Hematopoietic multipotent progenitor cell treated with erythropoietin and hydrocortisone succinate and interleukin-3 and kit ligand, for 17 days (in vitro differentiated cells): ENCODE results near the gene DDX1.

Experiments
- DNase-seq: peaks from one replicate; pipeline ENCODE4 v3.0.0-alpha.2; 2015; ENCODE audit warnings: low spot score

Gene DDX1

GRCh38 chr2:15630121-15630977 lies 38.7 kb downstream of the DDX1 start:
- DNase-seq, result no peak

DNA sequence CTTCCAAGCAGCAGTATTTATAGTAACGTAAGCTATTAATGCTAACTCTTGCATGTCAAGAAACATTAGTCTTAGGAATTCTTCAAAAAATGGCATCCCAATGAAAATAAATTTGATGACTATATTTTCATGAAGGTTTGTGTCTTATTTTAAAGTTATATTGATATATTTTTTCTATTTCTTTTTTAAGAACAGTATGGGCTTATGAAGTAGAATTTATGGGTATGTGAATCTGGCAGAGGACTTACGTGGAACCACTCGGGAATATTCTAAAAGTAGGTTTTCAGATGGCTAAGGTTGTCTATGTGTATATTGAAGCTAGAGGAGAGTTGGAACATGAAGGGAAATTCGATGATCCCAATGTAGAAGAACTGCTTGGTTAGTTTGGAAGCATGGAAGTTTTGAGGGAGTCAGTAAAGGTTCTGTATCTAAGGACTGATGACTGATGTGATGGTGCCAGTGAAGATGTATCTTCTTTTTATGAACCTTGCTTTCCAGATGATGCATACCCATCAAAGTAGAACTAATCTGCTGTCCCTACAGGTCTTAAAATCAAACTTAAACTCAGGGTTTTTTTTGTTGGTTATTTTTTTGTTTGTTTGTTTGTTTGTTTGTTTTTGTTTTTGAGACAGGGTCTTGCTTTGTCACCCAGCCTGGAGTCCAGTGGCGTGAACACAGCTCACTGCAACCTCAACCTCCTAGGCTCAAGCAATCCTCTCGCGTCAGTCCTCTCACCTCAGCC lies 39.5 kb downstream of the DDX1 start:
- DNase-seq, result no peak

GRCh38 chr2:15631883-15632282 lies 40.2 kb downstream of the DDX1 start:
- no peak for DNase-seq

DNA sequence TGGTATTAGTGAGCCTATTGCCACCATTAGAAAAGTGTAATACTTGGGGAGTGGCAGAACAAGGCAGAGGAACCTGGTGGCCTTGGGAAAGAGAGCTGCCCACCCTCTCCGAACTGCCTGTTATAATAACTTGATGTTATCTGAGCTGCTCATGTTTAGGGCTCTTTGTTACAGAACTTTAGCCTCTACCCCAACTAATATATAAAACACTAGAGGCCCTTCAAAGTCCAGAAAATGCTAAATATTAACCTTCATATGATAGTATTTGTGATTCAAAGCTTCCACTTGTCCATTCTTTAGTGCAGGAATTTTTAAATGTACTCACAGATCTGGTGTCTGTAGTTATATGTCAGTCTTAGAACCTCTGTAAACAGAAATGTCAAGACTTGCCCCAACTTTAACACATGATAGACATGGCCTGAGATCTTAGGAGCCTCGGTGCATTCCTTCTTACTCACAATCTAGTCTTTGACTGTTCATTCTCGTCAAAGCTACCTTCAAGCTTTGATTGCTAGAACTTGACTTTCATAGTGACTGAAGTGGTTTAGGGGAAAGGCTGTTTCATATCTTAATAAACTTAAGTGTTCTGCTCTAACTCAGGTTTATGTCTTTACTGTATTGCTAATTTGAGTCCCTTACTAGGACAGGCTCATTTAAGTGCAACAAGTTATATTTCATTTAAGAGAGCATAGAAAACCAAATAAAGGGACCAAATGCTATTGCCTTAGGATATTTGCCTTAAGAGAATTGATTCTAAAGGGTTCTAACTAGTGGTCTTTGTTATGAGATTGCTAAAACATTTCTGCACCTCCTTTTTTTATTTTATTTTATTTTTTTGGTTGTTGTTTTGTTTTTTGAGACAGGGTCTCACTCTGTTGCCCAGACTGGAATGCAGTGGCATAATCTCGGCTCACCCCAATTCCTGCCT lies 41.6 kb downstream of the DDX1 start:
- no peak for DNase-seq

DNA sequence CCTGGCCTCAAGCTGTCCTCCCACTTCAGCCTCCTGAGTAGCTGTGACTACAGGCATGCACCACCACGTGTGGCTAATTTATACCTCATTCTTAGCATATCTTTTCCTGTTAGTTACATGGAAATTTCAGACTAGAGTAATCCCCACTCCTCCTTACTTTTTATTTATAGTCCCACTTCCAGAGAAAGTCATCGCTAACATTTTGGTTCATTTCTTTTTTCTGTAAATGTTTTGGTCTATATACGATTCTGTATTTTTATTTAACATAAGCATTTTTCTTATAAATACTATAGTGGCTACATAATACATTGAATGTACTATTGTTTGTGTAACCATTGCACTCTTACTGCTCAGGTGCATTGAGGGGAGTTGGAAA lies 42.3 kb downstream of the DDX1 start:
- no peak for DNase-seq

- no peak for DNase-seq
Observed at GRCh38 chr2:15634846-15635490, 43.3 kb downstream of the DDX1 start.

GRCh38 chr2:15636972-15637785 lies 45.5 kb downstream of the DDX1 start:
- peak; percentile 65 for DNase-seq

GRCh38 chr2:15638720-15639119 lies 47.1 kb downstream of the DDX1 start:
- no peak for DNase-seq

- no peak for DNase-seq
Observed at GRCh38 chr2:15639323-15640251, 47.9 kb downstream of the DDX1 start.

DNA sequence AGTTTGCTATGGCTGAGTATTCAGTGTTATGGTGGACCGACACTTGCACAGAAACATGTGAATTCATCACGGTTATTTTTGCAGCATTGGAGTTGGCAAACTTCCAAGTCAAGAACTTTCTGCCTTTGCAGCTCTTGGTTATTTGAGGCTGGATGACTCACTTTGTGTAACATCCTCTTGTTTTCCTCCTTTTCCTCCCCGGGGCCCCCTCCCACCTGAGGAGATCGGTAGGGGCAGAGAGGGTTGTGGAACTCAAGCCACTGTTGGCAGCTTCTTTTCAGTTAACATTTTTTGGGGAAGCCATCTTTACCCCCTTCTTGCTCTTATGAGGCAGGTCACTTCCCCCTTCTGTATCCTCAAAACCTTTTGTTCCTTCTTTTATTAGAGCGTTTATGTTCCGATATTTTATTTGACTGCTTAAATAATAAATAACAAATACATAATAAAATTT lies 48.6 kb downstream of the DDX1 start:
- DNase-seq, result peak; percentile 23

DNA sequence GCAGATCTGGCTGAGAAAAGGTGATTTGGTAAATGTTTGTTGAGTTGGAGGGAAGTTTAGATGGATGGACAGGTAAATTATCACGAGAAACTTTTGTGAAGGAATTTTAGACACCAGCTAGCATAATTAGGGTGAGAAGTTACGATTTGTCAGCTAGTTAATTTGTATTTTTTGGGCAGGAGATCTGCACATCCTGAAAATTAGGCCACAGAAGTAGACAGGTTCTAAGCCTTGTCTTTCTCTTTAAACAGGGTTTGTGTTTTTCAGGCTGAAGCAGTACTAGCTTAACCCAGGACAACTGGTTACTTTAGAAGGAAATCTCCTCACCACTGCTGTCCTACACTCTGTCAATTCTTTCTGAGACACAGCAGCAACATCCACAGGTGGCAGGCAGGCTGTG lies 49.1 kb downstream of the DDX1 start:
- DNase-seq, result no peak

- DNase-seq, result no peak
Observed at GRCh38 chr2:15641530-15641982, 49.9 kb downstream of the DDX1 start.

DNA sequence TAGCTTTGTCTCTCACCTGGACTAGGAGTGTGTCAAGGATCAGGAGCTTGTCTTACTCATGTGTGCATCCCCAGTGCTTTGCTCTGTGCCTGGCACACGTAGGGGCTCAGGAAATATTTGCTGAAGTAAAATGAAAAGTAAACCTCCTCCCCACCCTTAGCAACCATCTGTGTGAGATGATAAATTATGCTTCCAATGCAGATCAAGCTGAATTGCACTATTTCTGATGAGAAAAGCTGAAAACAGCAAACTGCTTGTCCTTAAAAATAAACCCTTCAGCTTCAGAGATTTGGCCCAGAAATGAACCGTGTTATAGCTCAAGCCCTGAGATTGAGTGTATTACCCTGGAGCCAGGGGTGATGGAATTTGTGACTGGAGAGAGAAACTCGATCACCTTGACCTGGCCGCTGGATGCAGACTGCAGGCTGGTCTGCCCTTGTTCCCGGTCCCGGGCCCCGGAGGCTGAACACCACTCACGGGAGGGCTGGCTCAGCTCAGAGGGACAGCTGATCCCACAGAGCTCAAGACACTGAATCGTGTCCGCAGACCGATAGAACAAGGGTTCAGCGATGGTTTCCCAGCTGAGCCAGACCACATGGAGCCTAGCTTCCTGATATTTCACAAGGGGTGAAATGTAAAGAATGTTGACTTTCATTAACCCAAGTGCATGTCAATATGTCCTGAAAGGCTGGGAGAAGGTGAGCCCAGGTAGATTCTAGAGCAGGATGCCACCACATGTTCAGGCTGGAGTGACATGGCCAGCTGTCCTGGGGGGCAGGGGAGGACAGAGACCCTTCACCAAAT lies 50.5 kb downstream of the DDX1 start:
- DNase-seq, result no peak

DNA sequence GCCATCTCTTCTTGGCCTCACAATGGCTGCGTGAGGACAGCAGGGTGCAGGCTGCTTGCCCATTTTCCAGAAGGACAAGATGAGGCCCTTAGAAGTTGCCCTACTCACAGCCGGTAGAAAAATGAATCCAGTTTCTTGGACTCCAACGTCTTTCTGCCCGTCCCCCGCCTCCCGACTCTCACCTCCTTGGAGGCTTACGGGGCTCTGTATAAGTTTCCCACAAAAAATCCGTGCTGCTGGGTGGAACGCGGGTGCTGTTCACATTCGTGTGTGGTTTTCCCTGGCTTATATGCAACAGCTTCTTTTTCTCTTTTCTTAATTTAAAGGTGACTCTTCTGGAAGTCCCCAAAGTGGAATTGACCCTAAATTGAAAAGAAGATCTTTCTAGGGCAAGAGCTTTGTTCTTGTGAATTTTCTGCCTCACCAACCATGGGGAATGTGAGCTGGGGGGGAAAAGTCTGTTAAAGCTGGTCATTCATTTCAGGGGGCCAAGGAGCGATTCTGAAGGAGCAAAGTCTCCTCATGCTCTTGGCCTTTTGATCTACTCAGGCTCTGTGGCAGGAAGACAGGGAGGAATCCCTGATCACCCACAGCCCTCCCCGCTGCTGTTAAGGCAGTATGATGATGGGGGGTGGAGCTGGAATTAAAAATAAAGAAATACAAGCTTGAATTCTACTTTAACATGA lies 51.3 kb downstream of the DDX1 start:
- no peak for DNase-seq

DNA sequence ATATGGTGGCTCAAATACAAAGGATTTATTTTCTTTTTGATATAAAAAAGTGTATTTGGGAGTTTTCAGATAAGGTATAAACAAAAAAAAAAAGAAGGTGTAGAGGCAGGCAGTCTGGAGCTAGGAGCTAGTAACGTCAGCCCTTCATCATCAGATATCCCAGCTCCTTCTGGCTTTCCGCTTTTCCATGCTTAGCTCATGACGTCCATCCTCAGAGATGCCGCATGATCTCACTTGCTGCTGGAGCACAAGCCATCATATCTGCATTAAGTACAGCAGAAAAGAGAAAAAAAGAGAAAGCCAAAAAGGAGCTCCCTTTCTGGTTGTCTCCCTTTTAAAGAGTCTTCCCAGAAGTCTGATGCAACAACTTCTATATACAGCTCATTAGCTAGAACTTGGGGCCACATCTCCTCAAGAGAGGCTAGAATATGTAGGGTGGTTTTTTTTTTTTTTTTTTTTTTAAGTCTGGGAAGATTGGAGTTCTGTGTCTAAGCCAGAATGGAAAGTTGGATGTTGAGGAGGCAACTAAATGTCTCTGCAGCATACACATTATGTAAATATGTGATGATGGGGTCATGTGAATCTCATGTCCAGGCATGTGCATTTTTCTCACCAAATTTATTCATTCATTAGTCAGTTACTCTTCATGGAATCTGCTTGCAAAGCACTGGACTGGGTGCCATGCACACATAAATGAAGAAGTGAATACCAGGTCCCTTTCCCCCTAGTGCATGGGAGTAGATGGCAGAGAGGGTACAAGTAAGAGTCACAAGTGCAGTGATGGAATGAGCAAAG lies 52.3 kb downstream of the DDX1 start:
- DNase-seq, result no peak

- DNase-seq, result no peak
Observed at GRCh38 chr2:15645300-15645699, 53.6 kb downstream of the DDX1 start.

GRCh38 chr2:15645720-15646385 lies 54.2 kb downstream of the DDX1 start:
- no peak for DNase-seq
